HFF-Myc (cell line): Measurements from ENCODE around the gene ROCK2.

Experiments
- DNase-seq: peaks from one replicate; pipeline ENCODE4 v3.0.0-alpha.2; 2011; ENCODE audit warnings: low read depth; ENCODE audit errors: extremely low read depth
- H3K4me3 ChIP-seq: replicated peaks from 2 replicates; pipeline ENCODE4 v1.5.1; 2011; ENCODE audit warnings: low read depth, mild to moderate bottlenecking, control low read depth, low read length
- TF ChIP-seq, protein P1 (sequence below): IDR thresholded peaks from 2 replicates; pipeline ENCODE4 v1.5.1; 2012; ENCODE audit warnings: mild to moderate bottlenecking, low read depth, low read length, control low read depth; ENCODE audit errors: missing control alignments

ROCK2 gene

GRCh38 chr2:11182951-11183350, 161.5 kb downstream of the ROCK2 start:
- DNase-seq = no peak
- no peak overlapping the region for H3K4me3 ChIP-seq
- TF ChIP-seq, protein P1, sequence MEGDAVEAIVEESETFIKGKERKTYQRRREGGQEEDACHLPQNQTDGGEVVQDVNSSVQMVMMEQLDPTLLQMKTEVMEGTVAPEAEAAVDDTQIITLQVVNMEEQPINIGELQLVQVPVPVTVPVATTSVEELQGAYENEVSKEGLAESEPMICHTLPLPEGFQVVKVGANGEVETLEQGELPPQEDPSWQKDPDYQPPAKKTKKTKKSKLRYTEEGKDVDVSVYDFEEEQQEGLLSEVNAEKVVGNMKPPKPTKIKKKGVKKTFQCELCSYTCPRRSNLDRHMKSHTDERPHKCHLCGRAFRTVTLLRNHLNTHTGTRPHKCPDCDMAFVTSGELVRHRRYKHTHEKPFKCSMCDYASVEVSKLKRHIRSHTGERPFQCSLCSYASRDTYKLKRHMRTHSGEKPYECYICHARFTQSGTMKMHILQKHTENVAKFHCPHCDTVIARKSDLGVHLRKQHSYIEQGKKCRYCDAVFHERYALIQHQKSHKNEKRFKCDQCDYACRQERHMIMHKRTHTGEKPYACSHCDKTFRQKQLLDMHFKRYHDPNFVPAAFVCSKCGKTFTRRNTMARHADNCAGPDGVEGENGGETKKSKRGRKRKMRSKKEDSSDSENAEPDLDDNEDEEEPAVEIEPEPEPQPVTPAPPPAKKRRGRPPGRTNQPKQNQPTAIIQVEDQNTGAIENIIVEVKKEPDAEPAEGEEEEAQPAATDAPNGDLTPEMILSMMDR = no peak

DNA sequence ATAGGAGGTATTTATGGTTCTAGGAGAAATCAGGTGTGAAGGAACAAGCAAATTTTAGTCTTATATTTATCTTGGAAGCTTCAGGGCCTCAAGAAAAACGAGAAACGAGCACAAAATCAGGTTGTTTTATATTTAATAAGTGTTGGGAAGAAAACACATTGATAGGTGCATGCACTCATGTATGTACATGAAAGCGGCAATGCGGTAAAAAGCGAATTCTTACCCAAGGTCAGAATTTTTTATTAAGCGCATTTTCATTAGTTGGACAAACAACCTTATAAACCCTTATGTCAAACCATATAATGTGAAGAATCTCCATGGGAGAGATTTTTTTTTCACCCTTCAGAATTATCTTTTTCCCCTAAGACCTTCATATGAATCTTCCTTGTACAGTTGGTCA, 163.8 kb downstream of the ROCK2 start:
- TF ChIP-seq, protein P1 = no peak
- H3K4me3 ChIP-seq = no peak overlapping the region
- no peak for DNase-seq

GRCh38 chr2:11179899-11180298, 164.5 kb downstream of the ROCK2 start:
- H3K4me3 ChIP-seq = no peak overlapping the region
- no peak for DNase-seq
- TF ChIP-seq, protein P1 = no peak

DNA sequence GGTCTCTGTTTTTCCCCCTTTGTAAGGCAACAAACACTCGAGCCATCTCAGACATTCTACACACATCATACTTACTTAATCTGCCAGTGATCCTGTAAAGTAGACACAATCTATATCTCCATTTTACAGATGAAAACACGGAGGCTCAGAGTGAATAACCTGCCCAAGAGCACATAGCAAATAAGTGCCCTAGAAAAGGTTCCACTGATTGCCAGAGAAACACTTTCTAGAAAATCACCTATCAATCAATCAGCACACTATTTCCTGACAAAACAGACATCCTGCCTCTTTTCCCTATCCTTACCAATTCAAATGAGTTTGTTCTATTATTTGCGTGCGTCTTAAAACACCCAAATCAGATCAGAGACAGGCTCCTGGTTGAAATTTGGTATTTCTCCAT, 165.2 kb downstream of the ROCK2 start:
- H3K4me3 ChIP-seq = no peak overlapping the region
- TF ChIP-seq, protein P1 = no peak
- no peak for DNase-seq

DNA sequence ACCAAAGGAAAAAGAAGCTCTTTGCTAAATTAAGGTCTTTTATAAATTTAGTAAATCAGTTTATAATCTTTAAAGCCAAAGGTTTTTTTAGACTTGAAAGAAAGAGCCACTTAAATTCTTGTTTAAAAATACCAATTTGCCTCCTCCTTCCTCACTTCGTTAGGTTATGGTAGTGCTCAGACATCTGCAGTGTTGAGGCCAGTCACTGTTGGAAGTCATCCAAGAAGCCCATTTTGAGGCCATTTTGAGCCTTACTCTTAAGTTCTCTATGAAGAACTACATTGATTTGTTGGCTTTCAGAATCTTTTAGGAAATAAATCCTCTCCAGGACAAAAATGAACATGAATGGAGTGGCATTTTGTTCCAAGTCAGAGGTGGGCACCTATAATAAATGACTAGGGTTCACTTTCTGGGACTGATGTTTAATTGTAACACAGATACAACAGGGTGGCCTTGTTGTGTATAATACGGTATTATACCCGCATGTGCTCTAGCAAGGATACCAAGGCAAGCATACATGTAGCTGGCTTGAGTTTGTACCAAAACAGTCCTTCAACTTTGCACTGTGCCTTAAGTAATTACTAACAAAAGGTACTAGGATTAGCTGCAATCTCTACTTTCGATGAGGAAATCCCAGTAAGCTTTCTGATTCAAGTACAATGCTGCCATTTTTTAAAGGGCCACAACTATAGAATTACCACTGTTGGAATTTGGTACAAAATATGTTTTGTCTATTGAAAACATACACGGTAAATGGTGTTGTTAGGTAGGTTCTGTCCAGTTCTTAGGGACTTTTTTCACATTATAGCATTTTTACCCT, 166.4 kb downstream of the ROCK2 start:
- DNase-seq = no peak
- H3K4me3 ChIP-seq = no peak overlapping the region
- TF ChIP-seq, protein P1 = no peak

DNA sequence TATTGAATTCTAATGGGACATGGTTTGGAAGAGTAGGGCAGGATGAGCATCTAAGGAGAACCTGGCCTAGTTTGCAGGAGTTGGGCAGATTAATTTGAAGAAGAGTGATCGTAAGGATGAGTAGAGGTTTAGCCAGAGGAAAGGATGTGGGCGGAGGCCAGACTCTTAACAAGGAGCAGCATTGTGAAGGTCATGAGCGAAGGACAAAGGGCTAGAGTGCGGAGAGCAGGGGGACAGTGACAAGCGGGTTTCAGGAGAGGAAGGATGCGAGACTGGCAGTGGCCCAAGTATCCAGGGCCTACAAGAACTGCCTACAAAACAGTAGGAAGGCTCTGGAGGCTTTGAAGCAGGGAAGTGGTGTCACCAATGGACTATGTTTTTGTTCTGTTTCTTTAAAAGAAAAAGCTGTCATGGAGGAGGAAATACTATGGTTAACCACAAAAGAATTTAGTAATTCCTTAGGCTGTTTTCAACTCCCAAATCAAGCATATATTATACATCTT, 169.1 kb downstream of the ROCK2 start:
- no peak overlapping the region for H3K4me3 ChIP-seq
- TF ChIP-seq, protein P1 = no peak
- DNase-seq = no peak

GRCh38 chr2:11174222-11174621, 170.2 kb downstream of the ROCK2 start:
- TF ChIP-seq, protein P1 = no peak
- no peak for DNase-seq
- H3K4me3 ChIP-seq = no peak overlapping the region
